DOHH2 (cell line): ENCODE results near the gene ALG3.
A peak's percentile ranks its signal among the peaks of the same experiment; 100 is the strongest.

Experiments used
- H3F3A ChIP-seq: fragments of 200-600 bp; sonication (generic), shearing (Covaris generic); 2 replicates; pipeline ENCODE4 v1.6.0; 2016; ENCODE audit warnings: antibody characterized with exemption, mild to moderate bottlenecking; ENCODE audit not compliant: control insufficient read depth, insufficient read depth
- H3K27ac ChIP-seq: fragments of 200-600 bp; sonication (generic); 2 replicates; pipeline ENCODE4 v1.5.1; 2014; ENCODE audit warnings: low read depth, mild to moderate bottlenecking, low read length, moderate library complexity
- H3K27me3 ChIP-seq: fragments of 200-600 bp; sonication (generic); 2 replicates; pipeline ENCODE4 v1.6.1; 2014; ENCODE audit warnings: mild to moderate bottlenecking, low read length, mixed read lengths; ENCODE audit not compliant: control insufficient read depth
- H3K36me3 ChIP-seq: fragments of 200-600 bp; sonication (generic); 2 replicates; pipeline ENCODE4 v1.6.1; 2014; ENCODE audit warnings: mild to moderate bottlenecking, low read length, moderate library complexity, mixed read lengths; ENCODE audit not compliant: control insufficient read depth
- H3K4me1 ChIP-seq: fragments of 200-600 bp; sonication (generic); 2 replicates; pipeline ENCODE4 v1.6.1; 2014; ENCODE audit warnings: mild to moderate bottlenecking, low read length, mixed read lengths; ENCODE audit not compliant: control insufficient read depth
- H3K4me2 ChIP-seq: fragments of 200-600 bp; sonication (generic); 2 replicates; pipeline ENCODE4 v1.6.0; 2014; ENCODE audit warnings: mild to moderate bottlenecking, low read length, moderate library complexity
- H3K4me3 ChIP-seq: fragments of 200-600 bp; sonication (generic); 2 replicates; pipeline ENCODE4 v1.5.1; 2014; ENCODE audit warnings: mild to moderate bottlenecking, low read length, mixed read lengths
- H3K79me2 ChIP-seq: fragments of 200-600 bp; sonication (generic); 2 replicates; pipeline ENCODE4 v1.6.1; 2014; ENCODE audit warnings: mild to moderate bottlenecking, low read length, mixed read lengths; ENCODE audit not compliant: control insufficient read depth
- H3K9me2 ChIP-seq: fragments of 200-600 bp; sonication (generic); replicated peaks from 2 replicates; pipeline ENCODE4 v1.6.1; 2014; ENCODE audit warnings: mild to moderate bottlenecking, low read length, mixed read lengths; ENCODE audit not compliant: control insufficient read depth
- H3K9me3 ChIP-seq: fragments of 200-600 bp; sonication (generic); 2 replicates; pipeline ENCODE4 v1.6.1; 2014; ENCODE audit warnings: antibody characterized with exemption, low read length, mixed read lengths; ENCODE audit not compliant: control insufficient read depth, insufficient read depth
- H4K20me1 ChIP-seq: fragments of 200-600 bp; sonication (generic); 2 replicates; pipeline ENCODE4 v1.6.0; 2014; ENCODE audit warnings: low read depth, mild to moderate bottlenecking, antibody characterized with exemption, low read length, moderate library complexity; ENCODE audit not compliant: control insufficient read depth, insufficient read depth
- EZH2phosphoT487 ChIP-seq: fragments of 200-600 bp; sonication (generic); IDR thresholded peaks from 2 replicates; pipeline ENCODE4 v1.6.1; 2017; ENCODE audit warnings: borderline replicate concordance, mild to moderate bottlenecking, antibody characterized with exemption, low read length, moderate library complexity, mixed read lengths
- TF ChIP-seq, protein P1 (sequence below): fragments of 200-600 bp; sonication (generic); IDR thresholded peaks from one replicate; pipeline ENCODE4 v1.5.1; 2014; ENCODE audit warnings: antibody characterized with exemption, mild to moderate bottlenecking, low read depth, low read length; ENCODE audit not compliant: poor library complexity, severe bottlenecking

Gene ALG3

DNA sequence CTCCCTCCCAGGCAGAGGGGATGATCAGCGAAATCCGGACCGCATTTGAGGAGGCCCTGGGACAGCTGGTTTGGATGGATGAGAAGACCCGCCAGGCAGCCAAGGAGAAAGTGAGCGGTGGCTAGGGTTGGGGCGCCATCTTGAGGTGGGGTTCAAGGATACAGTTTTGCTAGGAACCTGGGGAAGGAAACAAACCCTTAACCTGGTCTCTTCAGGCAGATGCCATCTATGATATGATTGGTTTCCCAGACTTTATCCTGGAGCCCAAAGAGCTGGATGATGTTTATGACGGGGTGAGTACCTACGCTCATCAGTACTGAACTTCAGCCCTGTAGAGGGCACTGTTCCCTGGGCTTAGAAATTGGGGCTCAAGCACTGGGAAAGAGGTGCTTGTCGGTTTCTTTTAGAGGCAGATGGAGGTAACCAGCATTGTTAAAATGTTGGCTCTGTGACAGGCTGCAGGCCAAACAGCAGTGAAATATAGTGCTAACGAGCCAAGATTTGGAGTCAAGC is 40.7 kb upstream of the ALG3 start:
- Histone ChIP-seq H3K9me3 (no peaks in the 10 kb centered on the region), H3F3A (no peaks in the 10 kb centered on the region), H4K20me1 (no peaks in the 10 kb centered on the region), H3K27me3 (peaks cover 14% of the 10 kb centered on the region), H3K27ac (no peak overlapping the region), H3K4me3 (no peak overlapping the region), H3K4me1 (no peaks in the 10 kb centered on the region), H3K79me2 (no peaks in the 10 kb centered on the region), H3K36me3 (no peaks in the 10 kb centered on the region), H3K4me2 (no peak overlapping the region), H3K9me2 (no peaks in the 10 kb centered on the region)
- TF ChIP-seq, protein P1, sequence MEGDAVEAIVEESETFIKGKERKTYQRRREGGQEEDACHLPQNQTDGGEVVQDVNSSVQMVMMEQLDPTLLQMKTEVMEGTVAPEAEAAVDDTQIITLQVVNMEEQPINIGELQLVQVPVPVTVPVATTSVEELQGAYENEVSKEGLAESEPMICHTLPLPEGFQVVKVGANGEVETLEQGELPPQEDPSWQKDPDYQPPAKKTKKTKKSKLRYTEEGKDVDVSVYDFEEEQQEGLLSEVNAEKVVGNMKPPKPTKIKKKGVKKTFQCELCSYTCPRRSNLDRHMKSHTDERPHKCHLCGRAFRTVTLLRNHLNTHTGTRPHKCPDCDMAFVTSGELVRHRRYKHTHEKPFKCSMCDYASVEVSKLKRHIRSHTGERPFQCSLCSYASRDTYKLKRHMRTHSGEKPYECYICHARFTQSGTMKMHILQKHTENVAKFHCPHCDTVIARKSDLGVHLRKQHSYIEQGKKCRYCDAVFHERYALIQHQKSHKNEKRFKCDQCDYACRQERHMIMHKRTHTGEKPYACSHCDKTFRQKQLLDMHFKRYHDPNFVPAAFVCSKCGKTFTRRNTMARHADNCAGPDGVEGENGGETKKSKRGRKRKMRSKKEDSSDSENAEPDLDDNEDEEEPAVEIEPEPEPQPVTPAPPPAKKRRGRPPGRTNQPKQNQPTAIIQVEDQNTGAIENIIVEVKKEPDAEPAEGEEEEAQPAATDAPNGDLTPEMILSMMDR = peak; percentile 83
- no peak for TF ChIP-seq EZH2phosphoT487

DNA sequence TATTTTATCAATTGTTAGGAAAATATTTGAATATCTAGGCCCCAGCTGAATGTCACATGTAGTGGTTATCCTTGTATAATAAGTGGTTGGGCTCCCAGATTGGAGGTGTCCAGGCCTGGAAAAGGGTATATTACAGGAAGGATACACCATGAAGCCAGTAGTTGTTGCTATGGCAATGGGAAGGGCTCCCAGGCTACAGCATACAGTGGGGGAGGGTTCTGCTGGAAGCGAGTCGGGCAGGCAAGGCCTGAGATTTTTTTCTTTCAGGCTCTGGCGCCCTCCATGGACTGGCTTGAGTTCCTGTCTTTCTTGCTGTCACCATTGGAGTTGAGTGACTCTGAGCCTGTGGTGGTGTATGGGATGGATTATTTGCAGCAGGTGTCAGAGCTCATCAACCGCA is 35.9 kb upstream of the ALG3 start:
- no peaks in the 10 kb centered on the region for H3K4me1 ChIP-seq
- no peaks in the 10 kb centered on the region for H3K79me2 ChIP-seq
- no peaks in the 10 kb centered on the region for H4K20me1 ChIP-seq
- H3K9me3 ChIP-seq = no peaks in the 10 kb centered on the region
- no peak overlapping the region for H3K27ac ChIP-seq
- TF ChIP-seq, protein P1 = peak; percentile 52
- TF ChIP-seq EZH2phosphoT487 = no peak
- no peak overlapping the region for H3K4me3 ChIP-seq
- no peaks in the 10 kb centered on the region for H3K9me2 ChIP-seq
- peaks cover 8% of the 10 kb centered on the region for H3K27me3 ChIP-seq
- no peaks in the 10 kb centered on the region for H3K36me3 ChIP-seq
- no peaks in the 10 kb centered on the region for H3F3A ChIP-seq
- H3K4me2 ChIP-seq = no peak overlapping the region

DNA sequence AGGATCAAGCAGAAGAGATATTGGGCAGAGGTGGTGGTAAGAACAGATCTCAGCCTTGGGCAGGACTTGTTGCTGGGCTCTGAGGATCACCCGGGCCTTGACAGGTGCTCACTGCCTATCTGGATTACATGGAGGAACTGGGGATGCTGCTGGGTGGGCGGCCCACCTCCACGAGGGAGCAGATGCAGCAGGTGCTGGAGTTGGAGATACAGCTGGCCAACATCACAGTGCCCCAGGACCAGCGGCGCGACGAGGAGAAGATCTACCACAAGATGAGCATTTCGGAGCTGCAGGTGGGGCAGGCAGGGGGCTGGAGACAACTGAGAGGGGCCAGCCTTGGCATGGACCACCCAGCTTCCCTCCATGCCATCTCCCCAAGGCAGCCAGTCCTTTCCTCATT is 34.9 kb upstream of the ALG3 start:
- H3F3A ChIP-seq = no peaks in the 10 kb centered on the region

More for the DNA sequence above, 34.9 kb upstream of the ALG3 start:
- Histone ChIP-seq H3K9me2 (no peaks in the 10 kb centered on the region), H3K27me3 (peaks cover 8% of the 10 kb centered on the region), H3K27ac (no peak overlapping the region), H3K4me3 (no peak overlapping the region), H3K36me3 (no peaks in the 10 kb centered on the region), H4K20me1 (no peaks in the 10 kb centered on the region), H3K9me3 (no peaks in the 10 kb centered on the region), H3K4me2 (no peak overlapping the region), H3K4me1 (no peaks in the 10 kb centered on the region), H3K79me2 (no peaks in the 10 kb centered on the region)
- no peak for TF ChIP-seq EZH2phosphoT487
- TF ChIP-seq, protein P1 = no peak
